Erythroblast (primary cell): Measurements from ENCODE around the gene COG5.

ENCODE experiments used
- GATA1 ChIP-seq: IDR thresholded peaks from 2 replicates; pipeline ENCODE4 v1.6.1; 2011; ENCODE audit warnings: low read depth, mild to moderate bottlenecking, control low read depth, low read length, moderate library complexity
- POLR2A ChIP-seq: IDR thresholded peaks from 2 replicates; pipeline ENCODE4 v1.6.1; 2011; ENCODE audit warnings: mild to moderate bottlenecking, low read length

- TF ChIP-seq POLR2A = no peak
- no peak for TF ChIP-seq GATA1
These were observed 91.6 kb downstream of the COG5 start for GRCh38 chr7:107472116-107472515.
